HepG2 (cell line): Measurements from ENCODE around the gene CHML. TPM values are rescaled to one million over a fixed set of nuclear protein-coding genes. Genes with fewer than 3 reads are reported as not detected.

ENCODE experiments used
- BRCA1 ChIP-seq: sonication (generic); formaldehyde crosslinking; IDR thresholded peaks from 2 replicates; pipeline ENCODE4 v1.4.0; 2020; ENCODE audit warnings: missing genetic modification reagents
- CEBPG ChIP-seq: IDR thresholded peaks from 2 replicates; pipeline ENCODE4 v1.6.1; 2016
- CENPBD1 ChIP-seq: sonication (generic); formaldehyde crosslinking; IDR thresholded peaks from 2 replicates; pipeline ENCODE4 v1.8.0; 2022; ENCODE audit warnings: missing genetic modification reagents, low read depth, mild to moderate bottlenecking, borderline replicate concordance
- ETV6 ChIP-seq: sonication (generic); formaldehyde crosslinking; conservative IDR thresholded peaks from 2 replicates; pipeline ENCODE4 v1.4.0; 2020; ENCODE audit warnings: missing genetic modification reagents
- FOSL1 ChIP-seq: sonication (generic); formaldehyde crosslinking; IDR thresholded peaks from 2 replicates; pipeline ENCODE4 v1.9.0; 2021; ENCODE audit warnings: missing genetic modification reagents, borderline replicate concordance
- GABPA ChIP-seq, 2 experiments: IDR thresholded peaks; 2 replicates each; pipeline ENCODE4 v1.6.1; 2011 to 2016; ENCODE audit warnings: low read depth in 2 of 2, low read length in 1 of 2, missing biosample characterization in 1 of 2, missing genetic modification characterization in 1 of 2
- HIVEP1 ChIP-seq: sonication (generic); formaldehyde crosslinking; IDR thresholded peaks from 2 replicates; pipeline ENCODE4 v1.4.0; 2020; ENCODE audit warnings: mild to moderate bottlenecking, missing genetic modification reagents
- HMGXB4 ChIP-seq, 2 experiments: sonication (generic) in 1 of 2; formaldehyde crosslinking in 1 of 2; IDR thresholded peaks; 2 replicates each; pipeline versions ENCODE4 v1.4.0 to v1.6.1; 2018 to 2020; ENCODE audit warnings: missing genetic modification reagents in 2 of 2, borderline replicate concordance in 1 of 2, low read depth in 1 of 2, mild to moderate bottlenecking in 1 of 2, missing biosample characterization in 1 of 2
- JUNB ChIP-seq: sonication (generic); formaldehyde crosslinking; IDR thresholded peaks from 2 replicates; pipeline ENCODE4 v1.8.0; 2022; ENCODE audit warnings: missing genetic modification reagents, mild to moderate bottlenecking, borderline replicate concordance
- NCOA2 ChIP-seq: sonication (generic); formaldehyde crosslinking; IDR thresholded peaks from 2 replicates; pipeline ENCODE4 v1.8.0; 2022; ENCODE audit warnings: inconsistent platforms
- PHF8 ChIP-seq: sonication (generic); formaldehyde crosslinking; IDR thresholded peaks from 2 replicates; pipeline ENCODE4 v1.5.0; 2020; ENCODE audit warnings: missing genetic modification reagents
- RBM39 ChIP-seq: fragments of 200-400 bp; formaldehyde crosslinking; IDR thresholded peaks from one replicate; pipeline ENCODE4 v1.6.1; 2018; ENCODE audit warnings: antibody characterized with exemption, mild to moderate bottlenecking, low read depth, low read length; ENCODE audit not compliant: poor library complexity, severe bottlenecking
- REPIN1 ChIP-seq: sonication (generic); formaldehyde crosslinking; IDR thresholded peaks from 2 replicates; pipeline ENCODE4 v1.8.0; 2022; ENCODE audit warnings: missing genetic modification reagents, low read depth, mild to moderate bottlenecking, borderline replicate concordance
- REXO4 ChIP-seq: sonication (generic); formaldehyde crosslinking; IDR thresholded peaks from 2 replicates; pipeline ENCODE4 v1.8.0; 2022; ENCODE audit warnings: missing genetic modification reagents, mild to moderate bottlenecking, borderline replicate concordance
- SATB2 ChIP-seq: sonication (generic); formaldehyde crosslinking; IDR thresholded peaks from 2 replicates; pipeline ENCODE4 v1.5.0; 2020; ENCODE audit warnings: missing genetic modification reagents
- ZBTB10 ChIP-seq: sonication (generic); formaldehyde crosslinking; IDR thresholded peaks from 2 replicates; pipeline ENCODE4 v1.4.0; 2020; ENCODE audit warnings: missing genetic modification reagents, borderline replicate concordance
- ZFP90 ChIP-seq: sonication (generic); formaldehyde crosslinking; IDR thresholded peaks from 2 replicates; pipeline ENCODE4 v1.8.0; 2022; ENCODE audit warnings: missing genetic modification reagents, mild to moderate bottlenecking, inconsistent platforms, borderline replicate concordance
- ZFY ChIP-seq: sonication (generic); formaldehyde crosslinking; IDR thresholded peaks from 2 replicates; pipeline ENCODE4 v1.4.0; 2020; ENCODE audit warnings: missing genetic modification reagents
- ZNF350 ChIP-seq: sonication (generic); formaldehyde crosslinking; IDR thresholded peaks from 2 replicates; pipeline ENCODE4 v1.4.0; 2020; ENCODE audit warnings: mild to moderate bottlenecking, low read depth, missing genetic modification reagents, borderline replicate concordance
- ZNF543 ChIP-seq: sonication (generic); formaldehyde crosslinking; IDR thresholded peaks from 2 replicates; pipeline ENCODE4 v1.4.0; 2020; ENCODE audit warnings: mild to moderate bottlenecking, missing genetic modification reagents
- ZNF564 ChIP-seq: sonication (generic); formaldehyde crosslinking; IDR thresholded peaks from 2 replicates; pipeline ENCODE4 v1.8.1; 2023; ENCODE audit warnings: mild to moderate bottlenecking, missing genetic modification reagents
- ZNF737 ChIP-seq: sonication (generic); formaldehyde crosslinking; IDR thresholded peaks from 2 replicates; pipeline ENCODE4 v1.5.0; 2020; ENCODE audit warnings: missing genetic modification reagents, mild to moderate bottlenecking, borderline replicate concordance
- ZNF891 ChIP-seq: sonication (generic); formaldehyde crosslinking; IDR thresholded peaks from 2 replicates; pipeline ENCODE4 v1.5.0; 2020; ENCODE audit warnings: mild to moderate bottlenecking, missing genetic modification reagents
- ZSCAN25 ChIP-seq: sonication (generic); formaldehyde crosslinking; IDR thresholded peaks from 2 replicates; pipeline ENCODE4 v1.8.0; 2022; ENCODE audit warnings: mild to moderate bottlenecking, missing genetic modification reagents
- polyA plus RNA-seq, 8 experiments: library from polyadenylated mRNA; depleted of rRNA in 3 of 8; stranded (reverse) in 7 of 8; unstranded in 1 of 8; fragments of >200 nt; fragmentation: Illumina TruSeq in 4 of 8; extraction: Trizol in 4 of 8; gene quantifications; 2 replicates each; pipeline versions ENCODE4 v1.2.1 to v1.2.3, GENCODE V29; 2011 to 2016; ENCODE audit warnings: low read depth in 4 of 8, missing spikeins in 1 of 8, mixed read lengths in 1 of 8; ENCODE audit not compliant: insufficient read depth in 1 of 8
- total RNA-seq, 5 experiments: library from RNA; depleted of rRNA; stranded (reverse); fragments of >200 nt; fragmentation: Illumina TruSeq; extraction: Trizol; gene quantifications; 2 replicates each; pipeline ENCODE4 v1.2.3, GENCODE V29; 2016; ENCODE audit warnings: low read depth in 1 of 5

Gene CHML
- total and polyA plus RNA-seq, 2 of the 13 experiments (the other 11 are each of a cell fraction or from before 2014, with no cell fraction given): 5.2 to 16.7 TPM

GRCh38 chr1:241640867-241641622 lies 876 bp upstream of the CHML start (continued):
- no peak for TF ChIP-seq FOSL1
- no peak for TF ChIP-seq GABPA (IDR thresholded peaks at IDR 0.05; ENCODE audit: low read depth, low read length)
- TF ChIP-seq GABPA (CRISPR knock-in tag; IDR thresholded peaks at IDR 0.05; ENCODE audit: low read depth): no peak
- TF ChIP-seq HMGXB4 (CRISPR knock-in tag; IDR thresholded peaks at IDR 0.05; ENCODE audit: borderline replicate concordance in 1 of 2, low read depth in 1 of 2): peak in 1 of 2 experiments; percentile 33; a peak in 1 of 4 replicates
- TF ChIP-seq PHF8 (CRISPR knock-in tag): no peak; the same call in 1 of the 2 replicates
- no peak for TF ChIP-seq RBM39
- TF ChIP-seq ZSCAN25 (CRISPR knock-in tag): peak; percentile 79
- TF ChIP-seq SATB2 (CRISPR knock-in tag): no peak
- no peak for TF ChIP-seq ETV6 (CRISPR knock-in tag)
- no peak; the same call in 1 of the 2 replicates for TF ChIP-seq ZNF543 (CRISPR knock-in tag)
- no peak for TF ChIP-seq ZNF737 (CRISPR knock-in tag)
- TF ChIP-seq HIVEP1 (CRISPR knock-in tag): no peak
- peak; percentile 48; the same call in 1 of the 2 replicates for TF ChIP-seq ZFY (CRISPR knock-in tag)
- 0 out of 2 replicates have a peak, but pooled peaks have one; percentile 15 for TF ChIP-seq REPIN1 (CRISPR knock-in tag)
- TF ChIP-seq CENPBD1 (CRISPR knock-in tag): no peak
- TF ChIP-seq BRCA1 (CRISPR knock-in tag): no peak
- TF ChIP-seq ZFP90 (CRISPR knock-in tag): no peak; the same call in 1 of the 2 replicates
- TF ChIP-seq NCOA2 (CRISPR knock-in tag): no peak
- no peak for TF ChIP-seq ZBTB10 (CRISPR knock-in tag)
- peak; percentile 88 for TF ChIP-seq CEBPG
- peak; percentile 60; the same call in 1 of the 2 replicates for TF ChIP-seq ZNF350
- TF ChIP-seq ZNF891 (CRISPR knock-in tag): no peak
- TF ChIP-seq REXO4 (CRISPR knock-in tag): no peak
- TF ChIP-seq JUNB (CRISPR knock-in tag): no peak
- no peak for TF ChIP-seq ZNF564
